ENCODE data around the gene ENTPD1. TPM values are rescaled to one million over a fixed set of nuclear protein-coding genes. Genes with fewer than 3 reads are reported as not detected.
A peak's percentile ranks its signal among the peaks of the same experiment; 100 is the strongest.
"Not testable (repeated sequence)": the region's sequence is repeated elsewhere in the genome, so short reads cannot be mapped to it uniquely, and the experiment has no call there.

ENTPD1 gene
- total and polyA plus RNA-seq, 2 experiments from 2014 or later: 0.29 TPM; not detected in 1

DNA sequence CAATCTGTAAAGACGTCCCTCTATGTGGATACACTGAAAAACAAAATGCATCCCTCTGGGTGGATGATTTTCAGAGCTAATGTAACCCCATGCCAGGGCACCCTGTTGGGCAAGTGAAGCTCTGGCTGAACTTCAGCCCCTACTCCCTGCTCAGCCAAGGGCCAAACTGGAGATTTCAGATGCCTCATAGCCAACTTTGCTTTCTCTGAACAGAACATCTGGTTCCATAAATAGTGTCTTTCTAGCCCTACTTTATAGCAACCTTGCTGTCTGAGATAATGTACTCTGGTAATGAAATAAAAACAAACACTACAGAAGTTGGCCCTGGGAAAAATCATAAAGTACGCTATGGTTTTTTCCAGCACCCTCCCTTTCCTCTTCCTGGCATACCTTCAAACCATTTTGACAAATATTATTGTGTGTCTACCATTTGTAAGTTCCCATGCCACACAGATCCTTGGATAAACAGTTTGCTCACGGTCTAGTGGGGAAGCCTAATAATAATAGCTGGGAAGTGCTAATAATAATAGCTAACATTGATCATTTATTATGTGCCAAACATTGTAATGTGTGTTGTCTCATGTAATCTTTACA lies 3.4 kb downstream of the ENTPD1 start:
- no peak overlapping the region for H3K9ac ChIP-seq
- TF ChIP-seq EZH2 (IDR thresholded peaks at IDR 0.05; ENCODE audit: insufficient read depth, poor library complexity, severe bottlenecking) (no peak), EZH2phosphoT487 (IDR thresholded peaks at IDR 0.05; ENCODE audit: insufficient read depth, low read depth) (no peak)
- H3K9me2 ChIP-seq (ENCODE audit: insufficient read depth): no peaks in the 10 kb centered on the region
- H3K4me2 ChIP-seq (ENCODE audit: unreplicated experiment): no peak overlapping the region
- H3K9me3 ChIP-seq (ENCODE audit: low read depth): no peaks in the 10 kb centered on the region
- H2AFZ ChIP-seq: no peak overlapping the region
- in situ Hi-C loops (cut with MboI): no loop called here
- no peak overlapping the region for H3K27ac ChIP-seq
- peaks cover 15% of the 10 kb centered on the region; the same call in 1 of the 2 replicates for H3K27me3 ChIP-seq (replicated peaks; ENCODE audit: insufficient read depth)
- no peak overlapping the region for H3K4me3 ChIP-seq
- H3K4me1 ChIP-seq (ENCODE audit: insufficient read depth): no peaks in the 10 kb centered on the region
- WGBS, 2 experiments (ENCODE audit: low coverage in 1 of 2, low lambda C conversion rate in 2 of 2, missing lambda C conversion rate in 2 of 2): 21 to 27% methylated on average over 3 of the region's 3 CpGs
- H4K20me1 ChIP-seq (ENCODE audit: insufficient read depth): no peaks in the 10 kb centered on the region
- no peaks in the 10 kb centered on the region for H3F3A ChIP-seq (ENCODE audit: insufficient read depth)
- no peaks in the 10 kb centered on the region for H3K36me3 ChIP-seq (ENCODE audit: low read depth)
- DNase-seq: no peak
- no peaks in the 10 kb centered on the region for H3K79me2 ChIP-seq (ENCODE audit: insufficient read depth)

DNA sequence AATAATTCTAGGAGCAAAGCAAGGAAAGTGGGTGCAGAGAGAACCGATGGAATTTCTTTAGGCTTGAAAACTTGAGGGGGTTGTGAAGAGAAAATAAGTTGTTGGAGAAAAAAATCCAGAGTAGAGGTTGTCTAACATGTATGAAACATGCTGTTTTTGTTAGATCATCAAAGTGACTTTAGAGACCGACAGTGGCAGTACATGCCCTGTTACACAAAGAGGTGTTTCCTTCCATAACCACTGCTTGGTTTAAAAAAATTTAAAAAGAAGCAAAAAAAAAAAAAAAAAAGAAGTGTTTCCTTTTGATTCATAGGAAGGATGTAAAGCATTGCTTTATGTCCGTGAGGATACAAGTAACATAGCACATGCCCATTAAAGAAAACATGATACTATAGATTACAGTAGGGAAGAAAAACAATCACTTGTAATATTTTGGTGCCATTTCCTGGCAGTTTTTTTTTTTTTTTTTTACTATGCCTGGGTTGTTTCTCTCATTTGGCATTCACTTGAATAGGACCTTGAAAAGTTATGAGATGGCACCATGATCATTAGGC lies 6.1 kb downstream of the ENTPD1 start:
- Histone ChIP-seq H4K20me1 (ENCODE audit: insufficient read depth) (no peaks in the 10 kb centered on the region), H3K4me1 (ENCODE audit: insufficient read depth) (no peaks in the 10 kb centered on the region), H3K27ac (no peak overlapping the region), H3F3A (ENCODE audit: insufficient read depth) (no peaks in the 10 kb centered on the region), H3K27me3 (replicated peaks; ENCODE audit: insufficient read depth) (peaks cover 3% of the 10 kb centered on the region; the same call in 1 of the 2 replicates), H3K4me2 (ENCODE audit: unreplicated experiment) (no peak overlapping the region), H3K9me2 (ENCODE audit: insufficient read depth) (no peaks in the 10 kb centered on the region), H3K79me2 (ENCODE audit: insufficient read depth) (no peaks in the 10 kb centered on the region), H3K36me3 (ENCODE audit: low read depth) (no peaks in the 10 kb centered on the region), H3K9ac (no peak overlapping the region), H3K4me3 (no peak overlapping the region), H3K9me3 (ENCODE audit: low read depth) (no peaks in the 10 kb centered on the region), H2AFZ (no peak overlapping the region)
- TF ChIP-seq EZH2 (IDR thresholded peaks at IDR 0.05; ENCODE audit: insufficient read depth, poor library complexity, severe bottlenecking) (no peak), EZH2phosphoT487 (IDR thresholded peaks at IDR 0.05; ENCODE audit: insufficient read depth, low read depth) (no peak)
- DNase-seq: no peak
- in situ Hi-C loops (cut with MboI): no loop called here
- 34 to 36% methylated on average over 3 of the region's 3 CpGs for WGBS, 2 experiments (ENCODE audit: low coverage in 1 of 2, low lambda C conversion rate in 2 of 2, missing lambda C conversion rate in 2 of 2)

DNA sequence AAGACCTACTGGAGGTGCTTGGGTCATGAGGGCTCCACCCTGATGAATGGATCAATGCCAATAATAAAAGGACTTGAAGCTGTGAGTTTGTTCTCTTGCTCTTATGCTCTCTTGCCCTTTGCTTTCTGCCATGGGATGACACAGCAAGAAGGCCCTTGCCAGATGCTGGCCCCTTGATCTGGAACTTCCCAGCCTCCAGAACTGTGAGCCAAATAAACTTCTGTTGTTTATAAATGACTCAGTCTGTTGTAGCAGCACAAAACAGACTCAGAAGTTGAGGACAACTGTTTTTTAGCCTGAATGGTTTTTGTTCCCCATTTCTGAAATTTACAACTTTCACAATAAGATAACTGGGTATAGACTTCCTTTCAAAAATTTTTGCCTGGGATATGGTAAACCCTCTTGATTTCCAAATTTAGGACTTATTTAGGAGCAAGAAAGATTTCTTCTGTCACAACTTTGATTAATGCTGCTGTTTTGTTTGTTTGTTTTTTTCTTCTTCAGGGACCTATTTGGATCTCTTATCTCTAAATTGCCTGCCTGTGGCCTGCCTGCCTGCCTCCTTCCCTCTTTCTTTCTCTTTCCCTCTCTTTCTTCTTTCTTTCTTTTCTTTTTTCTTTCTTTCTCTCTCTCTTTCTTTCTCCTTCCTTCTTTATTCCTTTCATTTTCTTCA lies 12.1 kb downstream of the ENTPD1 start:
- H3K9me3 ChIP-seq (ENCODE audit: low read depth): no peaks in the 10 kb centered on the region
- H3K36me3 ChIP-seq (ENCODE audit: low read depth): no peaks in the 10 kb centered on the region
- H2AFZ ChIP-seq: no peak overlapping the region
- H3K4me2 ChIP-seq (ENCODE audit: unreplicated experiment): no peak overlapping the region
- no peaks in the 10 kb centered on the region for H3K9me2 ChIP-seq (ENCODE audit: insufficient read depth)
- H3K9ac ChIP-seq: no peak overlapping the region
- no peaks in the 10 kb centered on the region for H3K27me3 ChIP-seq (replicated peaks; ENCODE audit: insufficient read depth)
- no peaks in the 10 kb centered on the region for H4K20me1 ChIP-seq (ENCODE audit: insufficient read depth)
- in situ Hi-C loops (cut with MboI): no loop called here
- DNase-seq: peak; percentile 37
- TF ChIP-seq EZH2 (IDR thresholded peaks at IDR 0.05; ENCODE audit: insufficient read depth, poor library complexity, severe bottlenecking): no peak
- no peak for TF ChIP-seq EZH2phosphoT487 (IDR thresholded peaks at IDR 0.05; ENCODE audit: insufficient read depth, low read depth)
- H3K4me3 ChIP-seq: no peak overlapping the region
- H3K79me2 ChIP-seq (ENCODE audit: insufficient read depth): no peaks in the 10 kb centered on the region
- H3F3A ChIP-seq (ENCODE audit: insufficient read depth): no peaks in the 10 kb centered on the region
- H3K27ac ChIP-seq: no peak overlapping the region
- H3K4me1 ChIP-seq (ENCODE audit: insufficient read depth): no peaks in the 10 kb centered on the region

DNA sequence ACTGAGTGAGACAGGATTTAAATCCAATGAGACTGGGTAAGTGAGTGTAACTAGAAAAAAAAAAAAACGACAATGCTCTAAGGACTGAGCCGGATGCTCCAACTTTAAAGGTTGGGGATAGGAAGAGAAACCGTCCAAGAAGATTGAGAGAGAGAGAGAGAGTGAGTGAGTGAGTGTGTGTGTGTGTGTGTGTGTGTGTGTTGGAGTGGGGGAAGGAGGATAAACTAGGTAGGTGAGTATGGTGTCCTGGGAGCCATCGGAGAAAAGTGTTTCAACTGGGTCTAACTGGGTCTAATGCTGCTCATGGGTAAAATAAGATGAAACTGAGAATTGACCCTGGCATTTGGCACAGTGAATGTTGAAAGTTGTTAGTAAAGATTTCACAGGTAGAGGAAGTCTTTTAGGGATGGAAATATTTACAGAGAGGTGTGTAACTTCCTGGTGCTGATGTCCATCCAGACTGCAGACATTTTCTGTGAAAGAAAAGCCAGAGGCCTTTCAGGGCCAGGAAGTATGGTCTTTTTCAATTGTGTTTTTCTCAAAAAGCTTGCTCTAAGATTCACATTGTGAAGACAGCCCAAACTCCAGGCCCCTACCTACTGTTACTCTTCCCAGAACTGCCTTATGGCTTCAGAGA lies 14.2 kb downstream of the ENTPD1 start:
- in situ Hi-C loops (cut with MboI): no loop called here
- no peaks in the 10 kb centered on the region for H3K79me2 ChIP-seq (ENCODE audit: insufficient read depth)
- H2AFZ ChIP-seq: no peak overlapping the region
- H4K20me1 ChIP-seq (ENCODE audit: insufficient read depth): no peaks in the 10 kb centered on the region
- no peak overlapping the region for H3K4me2 ChIP-seq (ENCODE audit: unreplicated experiment)
- H3K9me3 ChIP-seq (ENCODE audit: low read depth): no peaks in the 10 kb centered on the region
- no peak for DNase-seq
- no peak for TF ChIP-seq EZH2 (IDR thresholded peaks at IDR 0.05; ENCODE audit: insufficient read depth, poor library complexity, severe bottlenecking)
- no peak for TF ChIP-seq EZH2phosphoT487 (IDR thresholded peaks at IDR 0.05; ENCODE audit: insufficient read depth, low read depth)
- H3K4me3 ChIP-seq: no peak overlapping the region
- no peaks in the 10 kb centered on the region for H3K27me3 ChIP-seq (replicated peaks; ENCODE audit: insufficient read depth)
- no peaks in the 10 kb centered on the region for H3K4me1 ChIP-seq (ENCODE audit: insufficient read depth)
- no peaks in the 10 kb centered on the region for H3K36me3 ChIP-seq (ENCODE audit: low read depth)
- 58 to 64% methylated on average over 4 of the region's 4 CpGs for WGBS, 2 experiments (ENCODE audit: low coverage in 1 of 2, low lambda C conversion rate in 2 of 2, missing lambda C conversion rate in 2 of 2)
- H3K27ac ChIP-seq: no peak overlapping the region
- no peaks in the 10 kb centered on the region for H3F3A ChIP-seq (ENCODE audit: insufficient read depth)
- no peak overlapping the region for H3K9ac ChIP-seq
- H3K9me2 ChIP-seq (ENCODE audit: insufficient read depth): no peaks in the 10 kb centered on the region

DNA sequence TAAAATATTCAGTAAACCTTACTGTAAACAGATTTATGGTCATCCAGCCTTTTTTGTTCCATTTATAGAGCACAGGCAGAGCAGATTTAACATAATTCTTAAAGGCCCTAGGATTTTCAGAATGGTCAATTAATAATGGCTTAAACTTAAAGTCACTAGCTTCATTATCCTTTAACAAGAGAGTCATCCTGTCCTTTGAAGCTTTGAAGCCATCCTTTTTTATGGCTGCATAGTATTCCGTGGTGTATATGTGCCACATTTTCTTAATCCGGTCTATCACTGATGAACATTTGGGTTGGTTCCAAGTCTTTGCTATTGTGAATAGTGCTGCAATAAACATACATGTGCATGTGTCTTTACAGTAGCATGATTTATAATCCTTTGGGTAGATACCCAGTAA lies 17.5 kb downstream of the ENTPD1 start:
- H3K4me1 ChIP-seq (ENCODE audit: insufficient read depth); H3K9me3 ChIP-seq (ENCODE audit: low read depth); H3K27ac ChIP-seq; H3F3A ChIP-seq (ENCODE audit: insufficient read depth); H3K9me2 ChIP-seq (ENCODE audit: insufficient read depth); H3K4me3 ChIP-seq; H4K20me1 ChIP-seq (ENCODE audit: insufficient read depth); H3K9ac ChIP-seq; in situ Hi-C loops (cut with MboI); H2AFZ ChIP-seq; H3K36me3 ChIP-seq (ENCODE audit: low read depth); H3K4me2 ChIP-seq (ENCODE audit: unreplicated experiment); H3K27me3 ChIP-seq (replicated peaks; ENCODE audit: insufficient read depth); H3K79me2 ChIP-seq (ENCODE audit: insufficient read depth); DNase-seq: not testable (repeated sequence)
- WGBS, 2 experiments (ENCODE audit: low coverage in 1 of 2, low lambda C conversion rate in 2 of 2, missing lambda C conversion rate in 2 of 2): 57 to 61% methylated on average over 2 of the region's 2 CpGs

GRCh38 chr10:95777638-95778037 lies 21.7 kb downstream of the ENTPD1 start:
- H2AFZ ChIP-seq; H3K79me2 ChIP-seq (ENCODE audit: insufficient read depth); H3K4me1 ChIP-seq (ENCODE audit: insufficient read depth); H4K20me1 ChIP-seq (ENCODE audit: insufficient read depth); H3K27me3 ChIP-seq (replicated peaks; ENCODE audit: insufficient read depth); H3K4me2 ChIP-seq (ENCODE audit: unreplicated experiment); DNase-seq; H3K36me3 ChIP-seq (ENCODE audit: low read depth); H3K27ac ChIP-seq; H3F3A ChIP-seq (ENCODE audit: insufficient read depth); H3K9me2 ChIP-seq (ENCODE audit: insufficient read depth); H3K9me3 ChIP-seq (ENCODE audit: low read depth); H3K9ac ChIP-seq; in situ Hi-C loops (cut with MboI); H3K4me3 ChIP-seq: not testable (repeated sequence)
- 50 to 52% methylated on average over 8 of the region's 8 CpGs for WGBS, 2 experiments (ENCODE audit: low coverage in 1 of 2, low lambda C conversion rate in 2 of 2, missing lambda C conversion rate in 2 of 2)
